Measurements from ENCODE around the gene GRK7. TPM values are rescaled to one million over a fixed set of nuclear protein-coding genes. Genes with fewer than 3 reads are reported as not detected.

GRK7 gene
- total RNA-seq, 1 experiment from 2014 or later: not detected

DNA sequence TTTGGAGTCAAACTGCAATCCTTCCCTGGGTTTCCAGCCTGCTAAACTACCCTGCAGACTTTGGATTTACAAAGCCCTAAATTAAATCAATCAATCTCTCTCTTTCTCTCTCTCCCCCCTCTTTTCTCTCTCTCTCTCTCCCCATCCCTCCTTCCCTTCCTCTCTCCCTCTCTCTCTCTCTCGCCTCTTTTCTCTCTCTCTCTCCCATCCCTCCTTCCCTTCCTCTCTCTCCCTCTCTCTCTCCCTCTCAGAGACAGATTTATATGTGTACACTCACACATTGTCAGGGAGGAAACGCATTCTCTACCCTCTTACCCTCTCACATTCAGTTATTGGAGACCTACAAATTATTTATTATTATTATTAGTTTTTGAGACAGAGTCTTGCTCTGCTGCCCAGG lies 47.0 kb downstream of the GRK7 start:
- H3K9ac ChIP-seq (ENCODE audit: low read length): no peak overlapping the region
- no peaks in the 10 kb centered on the region for H4K20me1 ChIP-seq (ENCODE audit: insufficient read depth, low read depth, low read length)
- H3K27me3 ChIP-seq (ENCODE audit: low read length): no peaks in the 10 kb centered on the region
- no peak for DNase-seq
- no peak overlapping the region for H2AFZ ChIP-seq (ENCODE audit: low read length)
- H3K36me3 ChIP-seq (ENCODE audit: insufficient read depth, low read length): no peaks in the 10 kb centered on the region
- no peak overlapping the region for H3K4me2 ChIP-seq (ENCODE audit: low read depth, low read length, poor library complexity, severe bottlenecking)
- no peaks in the 10 kb centered on the region for H3K79me2 ChIP-seq (ENCODE audit: low read length)
- H3K4me3 ChIP-seq (ENCODE audit: low read length): no peak overlapping the region
- no peaks in the 10 kb centered on the region for H3K9me3 ChIP-seq (ENCODE audit: low read length)
- H3K27ac ChIP-seq (ENCODE audit: low read length): no peak overlapping the region
- H3K4me1 ChIP-seq (ENCODE audit: low read length): no peaks in the 10 kb centered on the region
- no peaks in the 10 kb centered on the region for H3K9me2 ChIP-seq (replicated peaks; ENCODE audit: insufficient read depth, low read length)

DNA sequence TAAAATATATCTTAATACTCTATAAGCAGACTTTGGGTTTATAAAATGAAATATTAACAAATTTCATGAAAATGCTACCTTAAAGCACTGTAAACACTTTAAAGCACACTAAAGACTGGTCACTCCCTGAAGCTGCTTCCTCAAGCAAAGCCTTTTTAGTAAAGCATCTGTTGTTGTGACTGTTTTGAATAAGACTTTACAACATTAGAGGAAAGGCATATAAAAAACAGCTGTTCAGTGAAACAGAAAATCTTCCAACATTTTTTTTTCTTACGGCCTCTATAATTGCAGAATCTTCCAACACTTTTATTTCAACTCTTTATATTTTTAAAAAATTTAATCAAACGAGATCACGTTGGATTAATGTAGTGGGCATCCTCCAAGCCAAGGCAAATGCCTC lies 48.1 kb downstream of the GRK7 start:
- Histone ChIP-seq H4K20me1 (ENCODE audit: insufficient read depth, low read depth, low read length) (no peaks in the 10 kb centered on the region), H3K9me3 (ENCODE audit: low read length) (no peaks in the 10 kb centered on the region), H3K4me1 (ENCODE audit: low read length) (no peaks in the 10 kb centered on the region), H3K27ac (ENCODE audit: low read length) (no peak overlapping the region), H3K79me2 (ENCODE audit: low read length) (no peaks in the 10 kb centered on the region), H3K4me2 (ENCODE audit: low read depth, low read length, poor library complexity, severe bottlenecking) (no peak overlapping the region), H2AFZ (ENCODE audit: low read length) (no peak overlapping the region), H3K9me2 (replicated peaks; ENCODE audit: insufficient read depth, low read length) (no peaks in the 10 kb centered on the region), H3K27me3 (ENCODE audit: low read length) (no peaks in the 10 kb centered on the region), H3K4me3 (ENCODE audit: low read length) (no peak overlapping the region), H3K9ac (ENCODE audit: low read length) (no peak overlapping the region), H3K36me3 (ENCODE audit: insufficient read depth, low read length) (no peaks in the 10 kb centered on the region)
- peak; percentile 32 for DNase-seq

- Histone ChIP-seq H3K4me3 (ENCODE audit: low read length) (no peak overlapping the region), H3K79me2 (ENCODE audit: low read length) (no peaks in the 10 kb centered on the region), H3K4me1 (ENCODE audit: low read length) (no peaks in the 10 kb centered on the region), H3K4me2 (ENCODE audit: low read depth, low read length, poor library complexity, severe bottlenecking) (no peak overlapping the region), H4K20me1 (ENCODE audit: insufficient read depth, low read depth, low read length) (no peaks in the 10 kb centered on the region), H2AFZ (ENCODE audit: low read length) (no peak overlapping the region), H3K36me3 (ENCODE audit: insufficient read depth, low read length) (no peaks in the 10 kb centered on the region), H3K27me3 (ENCODE audit: low read length) (no peaks in the 10 kb centered on the region), H3K9ac (ENCODE audit: low read length) (no peak overlapping the region), H3K9me2 (replicated peaks; ENCODE audit: insufficient read depth, low read length) (no peaks in the 10 kb centered on the region), H3K27ac (ENCODE audit: low read length) (no peak overlapping the region), H3K9me3 (ENCODE audit: low read length) (no peaks in the 10 kb centered on the region)
- DNase-seq: no peak
These were observed 48.9 kb downstream of the GRK7 start for GRCh38 chr3:141812084-141812483.

- H2AFZ ChIP-seq (ENCODE audit: low read length): no peak overlapping the region
- H3K79me2 ChIP-seq (ENCODE audit: low read length): no peaks in the 10 kb centered on the region
- no peak overlapping the region for H3K27ac ChIP-seq (ENCODE audit: low read length)
- H3K9me3 ChIP-seq (ENCODE audit: low read length): no peaks in the 10 kb centered on the region
- H3K9ac ChIP-seq (ENCODE audit: low read length): no peak overlapping the region
- H3K4me1 ChIP-seq (ENCODE audit: low read length): no peaks in the 10 kb centered on the region
- H3K36me3 ChIP-seq (ENCODE audit: insufficient read depth, low read length): no peaks in the 10 kb centered on the region
- no peaks in the 10 kb centered on the region for H3K9me2 ChIP-seq (replicated peaks; ENCODE audit: insufficient read depth, low read length)
- no peak overlapping the region for H3K4me3 ChIP-seq (ENCODE audit: low read length)
- H3K27me3 ChIP-seq (ENCODE audit: low read length): no peaks in the 10 kb centered on the region
- DNase-seq: no peak
- no peaks in the 10 kb centered on the region for H4K20me1 ChIP-seq (ENCODE audit: insufficient read depth, low read depth, low read length)
- no peak overlapping the region for H3K4me2 ChIP-seq (ENCODE audit: low read depth, low read length, poor library complexity, severe bottlenecking)
These were observed 49.4 kb downstream of the GRK7 start for GRCh38 chr3:141812586-141812985.

Small RNA genes within 50 kb of the gene (small RNA-seq; reads per million reads assigned to genes)
- not detected for gene AC112771.1

Other genes starting within 250 kb of the GRK7 start
- 38.5 and 63.9 TPM in 2 replicates for gene RNF7, start 25.1 kb upstream of the GRK7 start, total RNA-seq (2014; rRNA removed; shearing (Covaris generic); ENCODE audit: low replicate concordance)
- 54.6 and 68.7 TPM in 2 replicates for gene ATP1B3, start 113.2 kb downstream of the GRK7 start, total RNA-seq (2014; rRNA removed; shearing (Covaris generic); ENCODE audit: low replicate concordance)